Fibroblast of skin of right quadriceps (primary cell): ENCODE measurements around the gene FAM228B.

Experiments
- DNase-seq: peaks from one replicate; pipeline ENCODE4 v3.0.0-alpha.2; 2013

FAM228B gene

GRCh38 chr2:24206242-24206641, 83.0 kb downstream of the FAM228B start:
- no peak for DNase-seq

- no peak for DNase-seq
These were observed 83.4 kb downstream of the FAM228B start for GRCh38 chr2:24206714-24207113.

- DNase-seq: no peak
These were observed 84.1 kb downstream of the FAM228B start for GRCh38 chr2:24207359-24207758.

- DNase-seq: no peak
These were observed 85.2 kb downstream of the FAM228B start for GRCh38 chr2:24208490-24208889.

DNA sequence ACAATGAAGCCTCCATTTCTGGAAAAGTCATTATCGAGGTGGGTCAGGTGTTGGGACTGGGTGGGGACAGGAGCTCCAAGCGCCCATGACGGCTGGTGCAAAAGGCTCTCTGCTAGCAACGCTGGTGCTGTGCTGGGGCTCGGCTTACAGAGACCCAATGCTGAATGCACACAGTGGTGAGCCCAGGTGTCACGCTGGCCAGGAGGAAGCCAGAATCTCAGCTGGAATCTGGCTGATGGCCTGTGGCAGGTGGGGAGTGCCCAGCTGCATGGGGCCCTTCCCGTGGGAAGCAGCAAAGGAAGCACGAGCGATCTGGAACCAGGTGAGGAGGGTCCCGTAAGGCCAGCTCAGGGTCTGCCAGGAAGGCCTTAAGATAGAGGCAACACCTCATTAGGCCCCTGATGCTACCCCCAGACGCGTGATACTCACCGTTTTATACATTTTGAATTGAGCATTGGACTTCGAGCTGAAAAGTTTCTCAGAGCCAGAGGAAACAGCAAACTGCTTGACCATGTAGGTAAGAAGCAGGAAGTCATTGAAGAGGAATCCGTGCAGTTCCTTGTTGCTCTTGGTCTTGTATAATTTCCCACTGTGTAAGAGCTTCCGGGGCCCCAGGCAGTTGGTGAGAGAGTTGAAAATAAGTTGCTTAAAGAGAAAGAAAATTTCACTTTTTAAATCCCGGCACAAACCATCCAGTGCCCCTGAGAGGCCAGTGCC, 86.3 kb downstream of the FAM228B start:
- DNase-seq: no peak

DNA sequence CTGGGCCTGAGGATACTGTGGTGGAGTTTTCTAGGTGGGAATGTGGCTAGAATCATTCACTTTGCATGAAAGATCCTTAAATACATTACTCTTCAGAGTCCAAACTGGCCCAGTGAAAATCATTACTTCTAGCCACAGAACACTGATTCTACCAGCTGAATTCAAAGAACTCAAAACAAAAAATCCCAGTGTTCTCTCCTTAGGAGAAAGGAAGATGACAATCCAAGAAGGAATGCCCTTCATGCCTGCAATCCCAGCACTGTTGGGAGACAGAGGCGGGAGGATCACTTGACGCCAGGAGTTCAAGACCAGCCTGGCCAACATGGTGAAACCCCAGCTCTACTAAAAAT, 86.8 kb downstream of the FAM228B start:
- no peak for DNase-seq

GRCh38 chr2:24210723-24211122, 87.5 kb downstream of the FAM228B start:
- no peak for DNase-seq

DNA sequence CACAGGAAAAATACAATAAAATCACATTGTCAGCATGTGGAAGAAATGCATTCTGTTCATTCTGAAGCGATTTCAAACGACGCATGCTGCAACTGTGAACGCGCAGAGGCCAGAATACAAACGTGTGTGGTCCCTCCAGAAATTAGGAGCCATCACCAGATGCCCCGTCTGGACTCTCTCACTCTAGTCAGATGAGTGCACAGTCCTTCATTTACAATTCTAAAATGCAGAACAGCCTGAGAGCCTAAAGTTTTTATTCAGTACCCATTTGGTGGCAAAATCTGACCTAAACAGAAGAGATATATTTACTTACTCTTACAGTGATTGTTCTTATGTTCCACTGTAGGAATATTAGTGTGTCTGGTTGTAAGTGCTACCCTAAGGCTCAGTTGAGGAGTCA, 88.1 kb downstream of the FAM228B start:
- no peak for DNase-seq

- DNase-seq: no peak
These were observed 91.6 kb downstream of the FAM228B start for GRCh38 chr2:24214880-24215279.
